Glutamatergic neuron (in vitro differentiated cells): ENCODE data around the gene NKX2-3. TPM values are rescaled to one million over a fixed set of nuclear protein-coding genes. Genes with fewer than 3 reads are reported as not detected.
A peak's percentile ranks its signal among the peaks of the same experiment; 100 is the strongest.

Experiments
- DNase-seq: peaks from one replicate; pipeline ENCODE4 v3.0.0; 2022
- H3K27ac Mint-ChIP-seq: one replicate; pipeline ENCODE4 v1.8.0; 2020; ENCODE audit warnings: mild to moderate bottlenecking, mixed read lengths, inconsistent platforms; ENCODE audit not compliant: unreplicated experiment
- H3K27me3 Mint-ChIP-seq: one replicate; pipeline ENCODE4 v1.8.0; 2020; ENCODE audit warnings: mild to moderate bottlenecking, moderate library complexity, mixed read lengths, inconsistent platforms; ENCODE audit not compliant: unreplicated experiment
- H3K36me3 Mint-ChIP-seq: one replicate; pipeline ENCODE4 v1.8.0; 2020; ENCODE audit warnings: mild to moderate bottlenecking, mixed read lengths, inconsistent platforms; ENCODE audit not compliant: unreplicated experiment
- H3K4me1 Mint-ChIP-seq: one replicate; pipeline ENCODE4 v1.8.0; 2020; ENCODE audit warnings: mild to moderate bottlenecking, low read depth, mixed read lengths, inconsistent platforms; ENCODE audit not compliant: unreplicated experiment
- H3K4me3 Mint-ChIP-seq: one replicate; pipeline ENCODE4 v1.8.0; 2020; ENCODE audit warnings: mild to moderate bottlenecking, mixed read lengths, inconsistent platforms; ENCODE audit not compliant: unreplicated experiment
- H3K9me3 Mint-ChIP-seq: one replicate; pipeline ENCODE4 v1.8.0; 2020; ENCODE audit warnings: mild to moderate bottlenecking, moderate library complexity, mixed read lengths, inconsistent platforms; ENCODE audit not compliant: unreplicated experiment
- CTCF ChIP-seq: fragments of 200-600 bp; sonication (generic); IDR thresholded peaks from one replicate; pipeline ENCODE4 v1.5.0; 2021; ENCODE audit not compliant: partially characterized antibody, unreplicated experiment
- long read RNA-seq: library from polyadenylated mRNA; unstranded; transcript quantifications from one replicate; pipeline ENCODE4 v2.0.0, GENCODE V29; 2020; ENCODE audit not compliant: unreplicated experiment
- total RNA-seq: library from RNA; stranded (reverse); fragmentation: NEBNext Ultra II Directional; extraction: Animal tissue kit (Norgen Biotek cat#: 25700); gene quantifications from one replicate; pipeline ENCODE4 v1.2.1, GENCODE V29; 2021; ENCODE audit not compliant: unreplicated experiment

The NKX2-3 gene
- not detected for total RNA-seq
- long read RNA-seq, result 0 reads

GRCh38 chr10:99532687-99533495 lies at the start of gene NKX2-3:
Gene NKX2-3, plus strand, starts transcription at chr10:99532942. Its CDS starts 190 bp downstream, at chr10:99533132.
- peak; percentile 83 for DNase-seq
- peaks cover 63% of the 10 kb centered on the region for H3K27me3 Mint-ChIP-seq
- H3K27ac Mint-ChIP-seq, result no peak within 1 kb of the TSS
- peaks cover 12% of the 10 kb centered on the region for H3K4me1 Mint-ChIP-seq
- H3K36me3 Mint-ChIP-seq, result no peaks in the 10 kb centered on the region
- TF ChIP-seq CTCF, result no peak
- H3K4me3 Mint-ChIP-seq, result peak within 1 kb of the TSS; percentile 78
- H3K9me3 Mint-ChIP-seq, result peaks cover 24% of the 10 kb centered on the region

GRCh38 chr10:99484626-99485581 lies 47.8 kb upstream of the NKX2-3 start:
- Mint-ChIP-seq H3K27ac (no peak overlapping the region), H3K9me3 (no peaks in the 10 kb centered on the region), H3K4me3 (no peak overlapping the region), H3K36me3 (no peaks in the 10 kb centered on the region), H3K27me3 (peaks cover 1% of the 10 kb centered on the region), H3K4me1 (no peaks in the 10 kb centered on the region)
- TF ChIP-seq CTCF, result no peak
- DNase-seq, result no peak

- no peak for DNase-seq
- no peaks in the 10 kb centered on the region for H3K9me3 Mint-ChIP-seq
- H3K4me1 Mint-ChIP-seq, result no peaks in the 10 kb centered on the region
- H3K36me3 Mint-ChIP-seq, result no peaks in the 10 kb centered on the region
- H3K27ac Mint-ChIP-seq, result no peak overlapping the region
- TF ChIP-seq CTCF, result no peak
- H3K4me3 Mint-ChIP-seq, result no peak overlapping the region
- peaks cover 3% of the 10 kb centered on the region for H3K27me3 Mint-ChIP-seq
Observed at GRCh38 chr10:99487125-99487807, 45.5 kb upstream of the NKX2-3 start.

GRCh38 chr10:99489271-99489670 lies 43.5 kb upstream of the NKX2-3 start:
- no peak overlapping the region for H3K27ac Mint-ChIP-seq
- no peaks in the 10 kb centered on the region for H3K9me3 Mint-ChIP-seq
- peaks cover 3% of the 10 kb centered on the region for H3K27me3 Mint-ChIP-seq
- H3K4me3 Mint-ChIP-seq, result no peak overlapping the region
- H3K4me1 Mint-ChIP-seq, result no peaks in the 10 kb centered on the region
- H3K36me3 Mint-ChIP-seq, result no peaks in the 10 kb centered on the region
- TF ChIP-seq CTCF, result no peak
- no peak for DNase-seq
